NCI-H1694 treated with DMSO at 0.1 percent for 48 hours (cell line): ENCODE measurements around the gene ZNF512.

ENCODE experiments used
- DNase-seq: peaks from one replicate; lab custom pipeline; 2025; lab: John Stamatoyannopoulos, UW

The ZNF512 gene

GRCh38 chr2:27638037-27638637, 55.3 kb downstream of the ZNF512 start:
- no peak for DNase-seq

GRCh38 chr2:27638709-27639108, 55.9 kb downstream of the ZNF512 start:
- no peak for DNase-seq

DNA sequence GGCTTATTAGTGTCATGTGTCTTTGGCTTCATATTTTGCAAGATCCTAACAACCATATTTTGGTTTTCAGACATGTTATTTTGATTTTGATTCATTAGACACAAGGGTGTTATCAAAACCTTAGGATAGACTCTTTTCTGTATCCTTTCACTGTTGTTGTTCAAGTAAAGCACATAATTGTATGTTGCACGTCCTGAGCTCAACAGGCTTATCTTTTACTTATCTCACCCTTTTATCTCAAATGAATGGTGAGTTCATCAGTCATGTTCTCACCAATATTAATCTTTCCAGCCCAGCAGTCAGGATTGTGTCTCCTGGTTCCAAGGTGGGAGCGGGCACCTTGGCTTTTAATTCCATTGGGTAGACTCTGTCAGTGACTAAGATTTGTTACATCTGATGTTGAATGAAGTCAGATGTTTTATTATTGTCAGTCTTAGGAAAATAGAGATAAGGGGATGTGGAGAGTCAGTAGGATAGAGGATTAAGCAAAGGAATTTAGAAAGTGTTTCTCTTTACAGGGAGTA, 57.9 kb downstream of the ZNF512 start:
- DNase-seq = no peak

GRCh38 chr2:27645197-27645596, 62.4 kb downstream of the ZNF512 start:
- DNase-seq = no peak

GRCh38 chr2:27647289-27647688, 64.4 kb downstream of the ZNF512 start:
- no peak for DNase-seq

DNA sequence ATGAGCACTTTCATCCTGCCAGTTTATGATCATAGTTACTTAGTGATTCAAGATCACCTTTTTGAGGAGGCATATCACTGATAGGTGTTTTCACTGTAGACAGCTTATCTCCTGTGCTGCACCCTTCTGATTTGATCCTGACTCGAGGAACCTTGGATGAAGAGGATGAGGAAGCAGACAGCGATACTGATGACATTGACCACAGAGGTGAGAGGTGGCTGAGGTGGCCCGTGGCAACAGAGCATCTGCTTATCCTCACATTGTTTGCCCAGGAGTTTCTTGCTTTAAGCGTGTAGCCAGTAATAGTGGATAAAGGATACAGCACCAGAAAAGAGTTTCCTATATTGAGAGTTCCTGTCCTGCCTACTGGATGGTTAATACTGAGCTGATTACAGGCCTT, 64.9 kb downstream of the ZNF512 start:
- no peak for DNase-seq

GRCh38 chr2:27651056-27651455, 68.2 kb downstream of the ZNF512 start:
- DNase-seq = no peak

- DNase-seq = no peak
These were observed 69.5 kb downstream of the ZNF512 start for GRCh38 chr2:27652341-27652740.

- DNase-seq = no peak
These were observed 69.9 kb downstream of the ZNF512 start for GRCh38 chr2:27652790-27653189.

GRCh38 chr2:27653397-27653796, 70.6 kb downstream of the ZNF512 start:
- no peak for DNase-seq

- DNase-seq = no peak
These were observed 72.5 kb downstream of the ZNF512 start for GRCh38 chr2:27655155-27655951.

- DNase-seq = no peak
These were observed 78.5 kb downstream of the ZNF512 start for GRCh38 chr2:27661371-27661770.

- peak; percentile 83 for DNase-seq
These were observed 80.7 kb downstream of the ZNF512 start, which contains the start of the genes SLC4A1AP and SUPT7L for GRCh38 chr2:27663285-27664153. Gene SLC4A1AP, plus strand, starts transcription at chr2:27663889. Its CDS starts 26 bp downstream, at chr2:27663915. Gene SUPT7L, minus strand, starts transcription at chr2:27663614. Its CDS starts 1,422 bp downstream, at chr2:27662192.

- DNase-seq = no peak
These were observed 81.3 kb downstream of the ZNF512 start for GRCh38 chr2:27664154-27664574.

GRCh38 chr2:27664622-27665363, 82.0 kb downstream of the ZNF512 start:
- no peak for DNase-seq

- no peak for DNase-seq
These were observed 84.6 kb downstream of the ZNF512 start for GRCh38 chr2:27667446-27667845.

- DNase-seq = no peak
These were observed 88.4 kb downstream of the ZNF512 start for GRCh38 chr2:27671235-27671634.
